Fibroblast of lung (primary cell): ENCODE data around the gene KRTAP5-1.

ENCODE experiments used
- EZH2 ChIP-seq: IDR thresholded peaks from 2 replicates; pipeline ENCODE4 v1.5.1; 2012; ENCODE audit warnings: low read length, control low read depth, mild to moderate bottlenecking; ENCODE audit errors: missing control alignments
- TF ChIP-seq, protein P1 (sequence below), 2 donors: IDR thresholded peaks in 1 of 2; conservative IDR thresholded peaks in 1 of 2; 1 replicate in 1 of 2; 2 replicates in 1 of 2; pipeline ENCODE4 v1.5.1; 2011 to 2012; ENCODE audit warnings: low read length in 2 of 2, control low read depth in 1 of 2, inconsistent platforms in 1 of 2, low read depth in 1 of 2, mild to moderate bottlenecking in 1 of 2

DNA sequence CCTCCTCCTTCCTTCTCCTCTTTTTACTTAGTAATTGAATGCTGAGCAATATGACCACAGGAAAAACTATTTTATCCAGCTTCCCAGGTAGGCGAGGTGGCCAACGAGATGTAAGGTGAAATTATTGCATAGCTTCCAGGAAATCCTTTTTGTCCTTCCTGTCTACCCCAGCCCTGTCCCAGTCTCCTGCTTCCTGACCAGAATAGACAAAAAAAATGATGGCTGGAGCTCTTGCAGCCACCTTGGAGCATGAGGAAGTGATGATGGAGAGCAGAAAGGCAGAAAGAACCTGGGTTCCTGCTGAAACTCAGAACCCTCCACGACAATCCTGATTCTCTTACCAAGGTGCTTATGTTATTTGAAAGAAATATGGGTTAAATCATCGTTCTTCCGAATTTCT is 46.9 kb downstream of the KRTAP5-1 start:
- TF ChIP-seq, protein P1, sequence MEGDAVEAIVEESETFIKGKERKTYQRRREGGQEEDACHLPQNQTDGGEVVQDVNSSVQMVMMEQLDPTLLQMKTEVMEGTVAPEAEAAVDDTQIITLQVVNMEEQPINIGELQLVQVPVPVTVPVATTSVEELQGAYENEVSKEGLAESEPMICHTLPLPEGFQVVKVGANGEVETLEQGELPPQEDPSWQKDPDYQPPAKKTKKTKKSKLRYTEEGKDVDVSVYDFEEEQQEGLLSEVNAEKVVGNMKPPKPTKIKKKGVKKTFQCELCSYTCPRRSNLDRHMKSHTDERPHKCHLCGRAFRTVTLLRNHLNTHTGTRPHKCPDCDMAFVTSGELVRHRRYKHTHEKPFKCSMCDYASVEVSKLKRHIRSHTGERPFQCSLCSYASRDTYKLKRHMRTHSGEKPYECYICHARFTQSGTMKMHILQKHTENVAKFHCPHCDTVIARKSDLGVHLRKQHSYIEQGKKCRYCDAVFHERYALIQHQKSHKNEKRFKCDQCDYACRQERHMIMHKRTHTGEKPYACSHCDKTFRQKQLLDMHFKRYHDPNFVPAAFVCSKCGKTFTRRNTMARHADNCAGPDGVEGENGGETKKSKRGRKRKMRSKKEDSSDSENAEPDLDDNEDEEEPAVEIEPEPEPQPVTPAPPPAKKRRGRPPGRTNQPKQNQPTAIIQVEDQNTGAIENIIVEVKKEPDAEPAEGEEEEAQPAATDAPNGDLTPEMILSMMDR (conservative IDR thresholded peaks at IDR 0.05 in 1 of 2, IDR thresholded peaks at IDR 0.05 in 1 of 2; ENCODE audit: low read depth in 1 of 2, low read length in 2 of 2) = no peak
- TF ChIP-seq EZH2 = no peak
